NB4 (cell line): ENCODE measurements around the gene PPP4R4.

Experiments used
- DNase-seq: peaks from one replicate; pipeline ENCODE4 v3.0.0; 2010; ENCODE audit warnings: low read depth
- H3K4me3 ChIP-seq: one replicate; pipeline ENCODE4 v1.5.1; 2011; ENCODE audit warnings: mild to moderate bottlenecking, low read depth, low read length, moderate library complexity
- MYC ChIP-seq: IDR thresholded peaks from 2 replicates; pipeline ENCODE4 v1.6.1; 2011; ENCODE audit warnings: low read depth, low read length
- POLR2A ChIP-seq: IDR thresholded peaks from 2 replicates; pipeline ENCODE4 v1.6.1; 2011; ENCODE audit warnings: mild to moderate bottlenecking; ENCODE audit not compliant: insufficient read length; ENCODE audit errors: extremely low read depth
- TF ChIP-seq, protein P1 (sequence below): IDR thresholded peaks from one replicate; pipeline ENCODE4 v1.5.1; 2012; ENCODE audit warnings: low read depth, low read length
- TF ChIP-seq, protein P2 (sequence below): IDR thresholded peaks from 2 replicates; pipeline ENCODE4 v1.6.1; 2011; ENCODE audit warnings: low read depth, low read length

Gene PPP4R4

GRCh38 chr14:94306047-94306978 is 132.2 kb downstream of the PPP4R4 start:
- no peak for TF ChIP-seq POLR2A
- TF ChIP-seq, protein P1, sequence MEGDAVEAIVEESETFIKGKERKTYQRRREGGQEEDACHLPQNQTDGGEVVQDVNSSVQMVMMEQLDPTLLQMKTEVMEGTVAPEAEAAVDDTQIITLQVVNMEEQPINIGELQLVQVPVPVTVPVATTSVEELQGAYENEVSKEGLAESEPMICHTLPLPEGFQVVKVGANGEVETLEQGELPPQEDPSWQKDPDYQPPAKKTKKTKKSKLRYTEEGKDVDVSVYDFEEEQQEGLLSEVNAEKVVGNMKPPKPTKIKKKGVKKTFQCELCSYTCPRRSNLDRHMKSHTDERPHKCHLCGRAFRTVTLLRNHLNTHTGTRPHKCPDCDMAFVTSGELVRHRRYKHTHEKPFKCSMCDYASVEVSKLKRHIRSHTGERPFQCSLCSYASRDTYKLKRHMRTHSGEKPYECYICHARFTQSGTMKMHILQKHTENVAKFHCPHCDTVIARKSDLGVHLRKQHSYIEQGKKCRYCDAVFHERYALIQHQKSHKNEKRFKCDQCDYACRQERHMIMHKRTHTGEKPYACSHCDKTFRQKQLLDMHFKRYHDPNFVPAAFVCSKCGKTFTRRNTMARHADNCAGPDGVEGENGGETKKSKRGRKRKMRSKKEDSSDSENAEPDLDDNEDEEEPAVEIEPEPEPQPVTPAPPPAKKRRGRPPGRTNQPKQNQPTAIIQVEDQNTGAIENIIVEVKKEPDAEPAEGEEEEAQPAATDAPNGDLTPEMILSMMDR = no peak
- TF ChIP-seq MYC = no peak
- DNase-seq = no peak
- no peak overlapping the region for H3K4me3 ChIP-seq

GRCh38 chr14:94307410-94307992 is 133.4 kb downstream of the PPP4R4 start:
- TF ChIP-seq POLR2A = no peak
- TF ChIP-seq, protein P1 = peak; percentile 57
- TF ChIP-seq, protein P2, sequence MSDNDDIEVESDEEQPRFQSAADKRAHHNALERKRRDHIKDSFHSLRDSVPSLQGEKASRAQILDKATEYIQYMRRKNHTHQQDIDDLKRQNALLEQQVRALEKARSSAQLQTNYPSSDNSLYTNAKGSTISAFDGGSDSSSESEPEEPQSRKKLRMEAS = no peak
- 0 out of 2 replicates have a peak, but pooled peaks have one; percentile 22 for TF ChIP-seq MYC
- peak; percentile 61 for DNase-seq
- no peak overlapping the region for H3K4me3 ChIP-seq

DNA sequence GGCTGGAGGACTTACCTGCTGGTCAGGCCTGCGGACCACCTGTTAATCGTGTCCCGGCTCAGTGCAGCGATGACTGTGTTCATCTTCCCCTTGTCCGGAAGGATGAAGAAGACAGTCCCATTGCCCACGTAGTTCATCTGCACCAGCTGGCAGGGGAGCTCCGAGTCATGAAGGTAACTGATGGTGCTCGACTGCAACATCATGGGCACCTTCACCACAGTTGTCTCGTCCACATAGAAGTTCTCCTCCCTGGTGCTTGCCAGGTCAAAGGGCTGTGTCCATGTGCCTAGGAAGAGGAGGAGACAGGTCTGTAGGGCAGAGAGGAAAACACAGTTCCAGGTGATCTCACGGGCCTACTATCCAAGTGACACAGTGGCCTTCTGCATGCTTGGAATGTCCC is 135.6 kb downstream of the PPP4R4 start:
- no peak for DNase-seq

GRCh38 chr14:94310248-94310647 is 136.1 kb downstream of the PPP4R4 start:
- DNase-seq = no peak

More for the DNA sequence above, 135.6 kb downstream of the PPP4R4 start:
- TF ChIP-seq, protein P1 = no peak
- no peak for TF ChIP-seq MYC
- no peak for TF ChIP-seq POLR2A
- TF ChIP-seq, protein P2 = no peak
- no peak overlapping the region for H3K4me3 ChIP-seq

GRCh38 chr14:94312481-94313246 is 138.5 kb downstream of the PPP4R4 start:
- DNase-seq = no peak
- TF ChIP-seq, protein P2 = no peak
- TF ChIP-seq, protein P1 = no peak
- TF ChIP-seq POLR2A (no peak), MYC (no peak)

More at GRCh38 chr14:94310248-94310647, 136.1 kb downstream of the PPP4R4 start:
- no peak for TF ChIP-seq POLR2A
- H3K4me3 ChIP-seq = no peak overlapping the region

More at GRCh38 chr14:94312481-94313246, 138.5 kb downstream of the PPP4R4 start:
- H3K4me3 ChIP-seq = no peak overlapping the region
